Anterior cingulate cortex (tissue), 58 donors: ENCODE results near the gene UQCC5.

Source experiments
- DNase-seq, 58 donors: peaks; one replicate each; lab custom pipeline; 2025; lab: John Stamatoyannopoulos, UW

UQCC5 gene

DNA sequence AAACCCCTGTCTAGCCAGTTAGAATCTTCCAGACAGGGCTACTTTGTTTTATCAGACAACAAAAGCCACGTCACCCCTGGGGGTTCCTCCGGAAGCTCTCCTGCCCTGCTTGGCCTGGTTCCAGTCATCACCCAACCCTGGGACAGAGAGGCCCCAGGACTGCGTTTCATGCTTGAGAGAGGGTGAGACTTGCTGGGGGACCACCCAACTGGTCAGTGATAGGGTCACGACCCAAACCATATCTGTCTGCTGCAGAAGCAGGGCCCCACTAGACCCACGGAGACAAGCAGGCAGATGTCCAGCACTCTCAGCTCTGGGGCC, 3.9 kb upstream of the UQCC5 start:
- peak in 1 of 58 donors; percentile 28 for DNase-seq

DNA sequence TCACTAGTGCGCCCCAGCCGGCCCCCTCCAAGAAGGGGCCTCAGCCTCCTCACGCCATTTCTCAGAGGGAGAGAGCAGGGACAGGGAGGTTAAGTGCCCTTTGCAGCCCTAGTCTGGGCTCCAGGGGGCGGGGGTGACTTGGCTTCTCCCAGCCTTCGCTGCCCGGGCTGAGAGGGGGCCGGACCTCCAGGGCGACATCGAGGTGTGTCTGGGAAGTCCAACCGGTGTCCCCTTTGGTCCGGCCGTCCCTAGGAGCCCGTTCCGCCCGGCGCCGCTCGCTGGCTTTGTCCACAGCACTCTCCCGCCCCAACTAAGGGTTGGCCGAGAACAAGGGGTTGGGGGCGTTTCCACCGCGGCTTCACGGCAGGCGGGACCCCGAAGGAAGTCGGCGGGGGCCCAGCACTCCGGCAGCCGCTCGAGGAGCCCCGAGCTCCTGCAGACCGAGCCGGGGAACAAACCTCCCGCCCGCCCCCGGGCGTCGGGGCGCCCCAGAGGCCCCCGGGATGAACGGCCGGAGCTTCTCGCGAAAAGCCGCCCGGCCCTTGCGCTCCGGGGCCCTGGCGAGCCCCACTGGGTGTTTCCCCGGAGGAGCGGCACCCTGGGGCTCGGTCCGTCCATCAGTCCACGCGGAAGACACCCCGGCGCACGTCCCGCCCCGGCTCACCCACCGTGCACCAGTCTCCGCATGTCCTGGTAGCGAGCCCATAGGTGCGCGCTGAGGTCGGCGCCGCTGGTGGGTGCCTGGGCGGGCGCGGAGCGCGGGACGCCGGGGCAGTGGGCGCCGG, 3.4 kb upstream of the UQCC5 start:
- DNase-seq = peak in 1 of 58 donors; percentile 16

DNA sequence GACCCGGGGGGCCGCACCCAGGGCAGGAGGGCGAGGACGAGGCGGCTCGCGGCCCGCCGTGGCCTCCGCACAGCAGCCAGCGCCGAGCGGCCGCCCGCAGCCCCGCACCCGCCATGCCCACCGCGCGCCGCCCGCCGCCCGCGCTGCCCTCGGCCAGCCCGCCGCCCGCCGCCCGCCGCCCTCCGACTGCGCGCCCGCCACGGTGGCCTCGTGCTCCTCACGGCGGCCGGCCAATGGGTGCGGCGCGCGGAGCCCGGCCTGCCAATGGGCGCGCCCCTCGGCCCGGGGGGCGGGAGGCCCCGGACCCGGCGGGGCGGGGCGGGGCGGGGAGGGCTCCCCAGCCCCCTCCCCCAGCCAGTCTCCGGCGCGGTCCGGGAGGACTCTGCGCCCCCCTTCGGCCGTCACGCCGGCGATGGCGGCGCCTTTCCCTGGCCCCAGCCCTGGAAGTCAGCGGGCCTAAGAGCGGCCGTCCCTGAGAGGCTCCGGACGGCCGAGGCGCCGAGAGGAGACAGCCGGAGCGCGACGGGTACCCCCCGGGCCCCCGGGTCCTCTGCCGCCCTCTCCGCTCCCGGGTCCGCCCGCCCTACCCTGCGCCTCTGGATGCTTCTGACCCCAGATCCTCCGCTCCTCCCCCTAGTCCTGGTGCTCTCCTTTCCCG, 2.7 kb upstream of the UQCC5 start, which contains the start of gene NT5DC2:
NT5DC2 (minus strand) TSS at position 235 of the 658 bp plus-strand sequence; CDS start at position 115, 120 bp downstream.
- peak in 36 of 58 donors; percentile 3 to 72 (median 38) for DNase-seq

DNA sequence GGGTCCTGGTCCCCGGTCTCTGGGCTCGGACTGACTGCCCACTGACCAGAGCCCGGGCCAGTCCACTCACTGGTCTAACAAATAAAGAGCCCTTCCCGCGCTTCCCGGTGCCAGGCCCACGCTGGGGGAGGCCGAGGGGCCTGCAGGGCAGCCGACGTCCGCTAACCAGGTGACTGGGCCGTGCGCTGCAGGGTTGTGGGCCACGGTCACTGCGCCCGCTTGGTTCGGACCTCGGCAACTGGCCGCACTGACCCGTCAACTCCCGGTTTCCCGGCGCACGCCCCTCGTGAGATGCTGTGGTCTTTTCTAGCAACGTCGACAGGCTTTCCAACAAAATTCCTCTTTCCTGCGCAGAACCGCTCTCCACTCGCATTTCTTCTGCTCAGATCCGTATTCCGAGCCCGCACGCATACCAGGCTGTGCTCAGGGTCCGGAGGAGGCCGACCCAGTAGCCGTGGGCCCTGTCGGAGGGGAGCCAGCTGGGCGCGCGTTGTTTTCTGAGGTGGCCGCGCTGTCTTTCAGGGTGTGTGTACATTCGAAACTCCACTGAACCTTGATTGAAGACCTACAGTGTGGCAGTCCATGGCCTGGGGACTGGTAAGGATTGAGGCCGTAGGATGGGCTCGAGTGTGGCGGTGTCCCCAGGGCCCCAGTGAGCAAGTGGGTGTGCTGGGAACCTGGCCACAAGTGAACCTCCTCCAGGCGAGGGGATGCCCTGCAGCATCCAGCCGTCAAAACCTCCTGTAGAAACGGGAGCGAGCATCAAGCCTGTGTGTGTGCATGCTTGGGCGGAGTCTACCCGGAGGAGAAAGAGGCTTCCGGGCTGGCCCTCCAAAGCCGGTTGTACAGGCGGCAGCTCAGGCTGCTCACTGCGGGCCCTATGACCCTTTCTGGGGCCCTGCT, 1.9 kb upstream of the UQCC5 start:
- no peak for DNase-seq

DNA sequence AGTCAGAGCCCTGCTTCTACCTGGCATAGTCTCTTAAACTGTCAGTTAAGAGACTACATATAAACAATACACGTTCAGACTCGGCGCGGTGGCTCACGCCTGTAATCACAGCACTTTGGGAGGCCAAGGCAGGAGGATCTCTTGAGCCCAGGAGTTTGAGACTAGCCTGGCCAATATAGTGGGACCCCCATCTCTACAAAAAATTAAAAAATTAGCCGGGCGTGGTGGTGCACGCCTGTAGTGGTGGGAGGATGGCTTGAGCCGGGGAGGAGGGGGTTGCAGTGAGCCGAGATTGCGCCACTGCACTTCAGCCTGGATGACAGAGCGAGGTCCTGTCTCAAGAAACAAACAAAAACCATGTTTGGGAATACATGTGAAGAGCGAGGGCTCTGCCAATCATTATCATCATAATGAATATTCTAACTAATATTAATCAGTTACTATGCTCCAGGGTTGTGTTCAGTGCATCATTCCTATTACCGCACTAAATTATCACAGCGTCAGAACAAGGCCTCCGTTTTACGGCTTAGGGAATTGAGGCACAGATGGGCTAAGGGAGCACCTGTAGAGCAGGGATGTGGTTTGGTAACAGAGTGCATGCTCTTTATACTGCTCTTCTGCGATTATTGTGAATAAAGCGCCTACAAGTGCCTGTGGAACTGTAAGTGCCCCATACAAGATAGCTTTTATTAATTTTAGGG, 844 bp upstream of the UQCC5 start:
- DNase-seq = no peak

DNA sequence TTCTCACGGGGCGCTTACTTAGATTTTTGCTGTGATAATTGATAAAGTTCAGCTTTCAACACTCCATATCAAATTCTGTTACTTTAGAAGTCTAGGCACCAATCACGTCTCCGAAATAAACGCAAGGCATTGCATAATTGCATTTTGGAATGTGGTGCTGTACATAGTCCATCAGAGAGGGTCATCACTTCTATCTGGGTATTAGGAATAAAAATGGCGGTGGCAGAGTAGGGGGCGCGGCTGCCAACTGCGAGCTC, 365 bp upstream of the UQCC5 start:
- DNase-seq = no peak

DNA sequence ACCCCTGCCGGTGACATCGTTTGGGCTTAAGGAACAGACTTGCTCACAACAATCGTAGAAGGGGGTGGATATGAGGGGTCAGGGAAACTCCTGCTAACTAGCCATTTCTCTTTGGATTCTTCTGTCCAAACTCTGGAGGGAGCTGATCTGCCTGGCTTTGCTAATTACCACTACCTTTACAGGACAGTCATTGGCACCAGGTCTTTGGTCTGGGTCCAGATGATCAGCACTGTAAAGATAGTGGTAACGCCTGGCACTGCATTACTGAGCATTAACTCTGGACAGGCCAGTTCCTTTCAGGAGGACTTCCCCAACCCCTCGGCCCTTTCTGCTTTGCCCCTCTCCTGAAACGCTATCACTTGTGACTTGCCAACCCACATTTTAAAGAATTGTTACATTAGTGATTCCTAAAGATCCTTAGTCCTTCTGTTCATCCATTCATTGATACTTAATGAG, 788 bp downstream of the UQCC5 start:
- DNase-seq = no peak

DNA sequence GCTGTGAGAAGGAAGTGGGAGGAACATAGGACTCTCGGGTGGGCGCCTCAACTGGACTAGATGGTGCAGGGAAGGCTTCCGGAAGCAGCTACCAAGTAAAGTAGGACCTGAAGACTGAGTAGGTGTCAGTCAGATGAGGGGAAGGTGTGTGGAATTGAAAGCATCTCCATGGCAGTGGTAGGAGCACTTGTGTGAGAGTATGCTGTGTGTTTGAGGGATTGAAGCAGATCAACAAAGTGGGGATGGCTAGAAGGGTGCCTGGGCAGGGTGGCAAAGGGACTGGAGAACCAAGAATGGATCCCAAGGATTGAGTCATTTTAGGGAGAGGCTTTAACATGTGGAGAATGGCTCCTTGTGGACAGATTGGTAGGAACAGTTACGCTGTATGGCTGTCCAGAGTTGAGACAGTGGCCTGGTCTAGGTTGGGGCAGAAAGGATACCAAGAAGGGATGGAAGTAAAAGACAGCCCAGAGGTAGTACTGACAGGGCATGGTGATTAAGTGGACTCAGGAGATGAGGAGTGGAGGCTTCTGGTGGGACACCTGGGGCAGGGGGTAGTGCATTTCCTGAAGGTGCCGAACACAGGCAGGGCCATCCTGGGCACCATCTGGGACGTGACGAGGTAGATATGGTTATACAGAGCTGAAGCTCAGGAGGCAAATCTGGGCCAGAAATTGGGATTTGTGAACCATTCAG, 1.5 kb downstream of the UQCC5 start:
- no peak for DNase-seq

DNA sequence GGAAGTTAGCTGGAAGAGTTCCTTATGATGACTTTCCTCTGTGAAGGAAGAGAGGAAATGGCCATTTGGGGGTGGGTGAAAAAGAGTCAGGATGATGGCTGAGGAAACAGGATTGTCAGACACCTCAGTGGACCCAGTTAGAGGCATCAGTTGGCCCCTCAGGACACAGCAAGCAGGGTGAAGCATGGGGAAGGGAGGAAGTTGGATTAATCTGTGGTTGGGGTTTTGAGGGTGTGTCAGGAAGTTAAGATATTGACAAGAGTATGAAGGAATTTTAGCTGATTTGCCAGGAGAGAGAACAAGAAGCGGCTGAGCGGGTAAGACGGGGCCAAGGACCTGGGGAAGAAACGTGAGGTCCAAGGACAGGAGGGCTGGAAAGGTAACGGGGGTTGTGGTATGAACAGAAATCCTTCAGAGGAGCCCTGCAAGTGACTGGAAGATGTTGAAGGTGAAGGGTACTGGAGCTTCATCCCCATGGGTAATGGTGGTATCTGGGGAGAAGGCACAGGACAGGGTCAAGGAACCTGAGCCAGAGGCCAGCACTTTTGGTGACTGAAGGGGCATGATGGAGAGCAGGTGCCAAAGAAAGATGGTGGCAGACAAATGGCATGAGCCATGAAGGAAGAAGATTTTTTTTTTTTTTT, 2.7 kb downstream of the UQCC5 start:
- DNase-seq = no peak

DNA sequence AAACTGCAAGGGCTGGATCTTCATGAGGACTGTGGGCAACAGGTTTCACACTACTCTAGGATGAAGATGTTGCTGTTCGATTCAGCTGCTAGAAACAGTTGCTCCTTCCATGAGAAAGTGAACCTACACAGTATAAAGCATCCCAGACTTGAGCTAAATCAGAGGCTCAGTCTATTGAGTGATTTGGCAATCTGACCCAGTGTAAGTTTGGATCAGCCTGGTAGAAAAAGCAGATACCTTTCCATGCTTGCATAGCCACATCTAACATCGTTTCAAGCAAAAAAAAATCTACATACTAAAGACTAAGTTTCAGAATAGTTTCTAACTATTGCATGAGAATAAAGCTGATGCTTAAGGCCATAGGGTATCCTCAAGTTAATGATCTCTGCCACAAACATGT, 4.6 kb downstream of the UQCC5 start:
- DNase-seq = no peak

DNA sequence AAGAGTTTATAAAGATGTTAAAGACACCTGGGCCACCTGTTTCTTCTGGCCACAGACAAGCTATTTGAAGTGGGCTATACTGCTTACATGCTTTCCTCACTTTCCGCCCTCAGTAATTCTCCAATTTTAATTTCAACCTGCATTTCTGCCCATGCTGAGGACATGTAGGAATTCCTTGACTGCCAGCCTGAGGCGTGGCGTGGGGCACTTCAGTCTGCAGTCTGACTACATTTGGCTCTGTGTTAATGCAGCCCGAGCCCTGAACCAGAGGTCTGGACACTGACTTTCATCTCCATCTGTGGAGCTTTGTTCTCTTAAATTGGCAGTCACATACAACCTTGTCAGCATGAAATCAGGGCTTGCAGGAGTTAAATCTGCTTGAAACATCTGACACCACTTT, 8.5 kb downstream of the UQCC5 start:
- DNase-seq = no peak

DNA sequence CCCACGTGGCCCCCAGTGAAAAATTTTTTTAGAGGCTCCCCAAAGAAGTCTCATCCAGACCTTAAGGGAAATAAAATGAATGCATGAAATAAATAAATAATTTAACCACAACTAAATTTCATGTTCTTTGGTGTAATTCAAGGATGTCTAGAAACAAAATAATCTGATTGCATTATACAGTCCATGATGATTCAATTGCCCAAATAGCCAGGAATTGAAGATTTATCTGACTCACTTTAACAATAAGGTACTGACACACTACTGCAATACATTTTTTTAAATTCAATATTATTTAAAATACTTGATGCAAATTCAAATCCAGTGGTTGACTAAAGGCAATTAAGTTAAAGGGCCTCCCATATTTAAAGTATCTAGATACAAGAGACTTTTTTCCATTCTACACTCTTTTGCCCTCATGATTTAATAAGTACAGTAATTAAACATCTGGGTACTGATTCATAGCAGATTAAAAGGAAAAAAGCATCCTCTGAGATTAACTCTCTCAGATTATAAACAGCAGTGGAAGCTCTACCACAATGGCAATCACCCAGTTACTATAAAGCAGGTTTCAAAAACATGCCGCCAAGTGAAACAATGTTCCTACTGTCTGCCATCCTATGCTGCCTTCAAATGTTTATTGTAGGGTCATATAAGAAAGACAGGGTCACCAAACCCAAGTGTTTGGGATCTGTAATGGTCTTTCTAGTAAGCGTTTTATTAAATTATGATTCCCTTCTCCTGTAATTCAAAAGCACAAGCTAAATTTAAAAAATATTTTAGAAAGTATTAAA, 9.9 kb downstream of the UQCC5 start:
- DNase-seq = no peak

DNA sequence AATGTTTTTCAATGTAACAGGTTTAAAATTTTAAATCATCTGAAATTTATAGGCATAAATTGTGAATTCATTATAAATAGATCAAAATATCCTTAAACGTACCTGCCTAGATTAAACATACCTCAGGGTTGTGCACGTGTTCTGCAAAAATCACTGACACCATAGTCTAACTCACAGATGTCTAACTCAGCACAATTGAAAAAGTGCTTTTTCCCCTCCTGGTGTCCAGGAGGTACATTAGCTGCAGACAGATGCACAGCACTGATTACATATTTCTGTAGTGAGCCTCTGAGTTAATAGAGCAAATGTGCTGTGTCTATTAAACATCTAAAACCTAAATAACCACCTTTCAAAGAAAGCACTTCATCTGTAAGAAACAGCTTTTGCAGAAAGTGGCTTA, 10.7 kb downstream of the UQCC5 start:
- DNase-seq = no peak

DNA sequence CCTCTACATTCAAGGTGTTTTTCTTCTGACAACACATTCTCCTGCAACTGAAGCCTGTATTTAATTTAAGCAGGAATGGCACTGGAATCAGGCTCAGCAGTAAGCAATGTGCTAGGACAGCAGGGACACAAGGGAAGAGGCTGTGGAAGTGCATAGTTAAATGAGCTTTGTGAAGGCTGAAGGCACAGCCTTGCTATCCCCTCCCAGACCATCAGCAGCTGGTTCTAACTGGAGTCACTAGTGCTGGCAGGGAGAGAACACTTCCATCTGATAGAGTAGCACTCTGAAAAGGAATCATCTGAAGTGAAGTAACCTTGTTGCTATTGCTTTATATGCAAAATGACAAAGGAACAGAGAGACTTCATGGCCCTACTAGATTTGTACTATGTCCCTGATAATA, 14.7 kb downstream of the UQCC5 start:
- DNase-seq = no peak

DNA sequence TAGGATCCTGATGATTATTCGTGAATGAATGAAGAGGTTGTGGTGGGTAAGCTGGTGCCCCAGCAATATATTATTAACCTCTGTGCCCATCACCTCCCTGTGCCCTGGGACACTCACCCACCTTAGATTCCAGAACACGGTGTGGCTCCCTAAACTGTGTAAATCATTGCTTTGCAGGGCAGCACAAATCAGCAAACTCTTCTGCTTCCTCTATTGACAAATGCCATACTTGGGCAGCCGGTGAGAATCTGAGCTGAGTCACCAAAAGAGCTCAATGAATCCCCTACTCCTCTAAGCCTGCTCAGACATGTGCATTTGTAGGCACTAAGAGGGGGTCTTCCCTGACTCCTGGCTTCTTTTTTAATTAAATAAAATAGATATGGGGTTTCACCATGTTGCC, 15.7 kb downstream of the UQCC5 start:
- no peak for DNase-seq

DNA sequence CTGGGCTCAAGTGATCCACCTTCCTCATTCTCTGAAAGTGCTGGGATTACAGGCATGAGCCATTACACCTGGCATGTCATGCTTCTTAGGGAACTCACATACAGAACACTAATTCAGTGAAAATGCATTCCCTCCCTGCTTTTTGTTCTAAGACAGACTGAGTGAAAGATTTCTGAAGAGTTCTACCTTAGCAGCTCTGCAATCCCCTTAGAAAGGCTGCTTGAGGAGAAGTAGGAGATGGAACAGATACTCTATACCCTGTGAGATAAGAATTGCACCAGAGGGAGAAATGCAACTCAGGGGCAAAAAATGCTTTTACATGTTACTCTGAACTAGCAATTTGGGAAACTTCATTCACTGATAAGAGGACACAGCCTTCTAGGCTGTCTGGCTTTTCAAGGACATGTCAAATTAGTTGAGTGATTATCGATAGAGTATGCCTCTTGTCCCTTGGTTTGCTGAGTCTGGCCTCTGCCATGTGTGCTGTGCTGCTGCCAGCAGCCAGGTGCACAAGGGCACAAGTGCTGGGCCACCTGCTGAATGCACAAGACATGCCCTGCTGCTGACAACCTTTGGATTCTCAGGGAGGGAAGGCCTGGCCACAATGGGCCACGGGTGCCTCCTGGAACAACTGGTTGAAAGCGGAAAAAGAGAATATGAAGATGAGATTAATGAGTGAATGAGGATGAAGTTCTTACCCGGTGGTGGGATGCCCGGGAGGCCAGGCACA, 17.8 kb downstream of the UQCC5 start:
- no peak for DNase-seq

DNA sequence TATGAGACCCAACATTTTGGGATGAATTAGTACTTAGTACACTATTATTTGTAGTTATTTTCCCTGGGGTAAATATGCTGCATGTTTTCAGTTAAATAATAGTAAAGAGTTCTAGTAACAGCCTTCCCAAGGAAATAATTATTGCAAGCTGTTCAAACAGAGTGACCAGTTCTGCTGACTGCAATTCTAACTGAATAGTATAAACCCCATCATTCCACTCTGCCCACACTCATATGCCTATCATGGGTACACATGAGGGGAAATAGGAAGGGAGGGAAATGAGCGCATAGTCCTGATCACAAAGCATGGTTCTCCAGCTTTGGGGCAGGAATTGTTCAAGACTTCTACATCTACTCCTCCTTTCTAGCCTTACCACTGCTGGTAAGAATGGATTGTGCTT, 18.7 kb downstream of the UQCC5 start:
- no peak for DNase-seq
